ENCODE results near the gene CAMSAP2.

Gene CAMSAP2

GRCh38 chr1:200850554-200850953, 111.9 kb downstream of the CAMSAP2 start:
- no peak for DNase-seq

- no peak for DNase-seq
Observed at GRCh38 chr1:200856716-200857357, 118.1 kb downstream of the CAMSAP2 start.

- DNase-seq: no peak
Observed at GRCh38 chr1:200857804-200858203, 119.1 kb downstream of the CAMSAP2 start.

- no peak for DNase-seq
Observed at GRCh38 chr1:200861937-200862647, 123.4 kb downstream of the CAMSAP2 start.

- no peak for DNase-seq
Observed at GRCh38 chr1:200862713-200863415, 124.2 kb downstream of the CAMSAP2 start.

- DNase-seq: no peak
Observed at GRCh38 chr1:200866116-200866515, 127.4 kb downstream of the CAMSAP2 start.

GRCh38 chr1:200866521-200866920, 127.8 kb downstream of the CAMSAP2 start:
- DNase-seq: no peak

- peak; percentile 16 for DNase-seq
Observed at GRCh38 chr1:200867018-200867811, 128.5 kb downstream of the CAMSAP2 start.

GRCh38 chr1:200869376-200869752, 130.7 kb downstream of the CAMSAP2 start:
- DNase-seq: no peak

- DNase-seq: no peak
Observed at GRCh38 chr1:200869753-200870391, 131.2 kb downstream of the CAMSAP2 start.

- no peak for DNase-seq
Observed at GRCh38 chr1:200872446-200873115, 133.9 kb downstream of the CAMSAP2 start, which contains the start of gene GPR25. GPR25 (plus strand) TSS chr1:200872981; CDS start chr1:200873038, 57 bp downstream.

GRCh38 chr1:200873116-200873670, 134.5 kb downstream of the CAMSAP2 start:
- no peak for DNase-seq

- DNase-seq: no peak
Observed at GRCh38 chr1:200873671-200874397, 135.1 kb downstream of the CAMSAP2 start.

GRCh38 chr1:200874694-200875093, 136.0 kb downstream of the CAMSAP2 start:
- no peak for DNase-seq

GRCh38 chr1:200875416-200875815, 136.7 kb downstream of the CAMSAP2 start:
- no peak for DNase-seq

- no peak for DNase-seq
Observed at GRCh38 chr1:200877010-200877409, 138.3 kb downstream of the CAMSAP2 start.

- DNase-seq: no peak
Observed at GRCh38 chr1:200877839-200878551, 139.3 kb downstream of the CAMSAP2 start.

- no peak for DNase-seq
Observed at GRCh38 chr1:200880212-200880611, 141.5 kb downstream of the CAMSAP2 start.

- no peak for DNase-seq
Observed at GRCh38 chr1:200883118-200883517, 144.4 kb downstream of the CAMSAP2 start.
